GM12891 (cell line): ENCODE results near the gene COASY.
"Not testable (repeated sequence)": the region's sequence is repeated elsewhere in the genome, so short reads cannot be mapped to it uniquely, and the experiment has no call there.

Experiments used
- PAX5 ChIP-seq: IDR thresholded peaks from 2 replicates; pipeline ENCODE4 v1.6.1; 2011; ENCODE audit warnings: low read length, moderate library complexity, mild to moderate bottlenecking; ENCODE audit not compliant: insufficient read depth, severe bottlenecking
- POLR2A ChIP-seq: IDR thresholded peaks from 2 replicates; pipeline ENCODE4 v1.6.1; 2011; ENCODE audit warnings: low read depth, low read length, control low read depth
- POLR2AphosphoS5 ChIP-seq: IDR thresholded peaks from 2 replicates; pipeline ENCODE4 v1.6.1; 2011; ENCODE audit warnings: low read depth, low read length, control low read depth
- POU2F2 ChIP-seq: IDR thresholded peaks from 2 replicates; pipeline ENCODE4 v1.6.1; 2011; ENCODE audit warnings: low read depth, mild to moderate bottlenecking, control low read depth, low read length, moderate library complexity
- SPI1 ChIP-seq: IDR thresholded peaks from 2 replicates; pipeline ENCODE4 v1.6.1; 2011; ENCODE audit warnings: low read depth, low read length, control low read depth
- TAF1 ChIP-seq: IDR thresholded peaks from 2 replicates; pipeline ENCODE4 v1.6.1; 2011; ENCODE audit warnings: low read depth, low read length, control low read depth

- TF ChIP-seq POU2F2, TAF1, POLR2A, POLR2AphosphoS5, PAX5, SPI1: not testable (repeated sequence)
These were observed 5.9 kb upstream of the COASY start for GRCh38 chr17:42555961-42556617.
